Fibroblast of lung (primary cell): Measurements from ENCODE around the gene SESN1. TPM values are rescaled to one million over a fixed set of nuclear protein-coding genes. Genes with fewer than 3 reads are reported as not detected.

ENCODE experiments used
- DNase-seq, 2 donors: peaks; one replicate each; pipeline versions ENCODE4 v3.0.0 to v3.0.0-alpha.2; 2010; ENCODE audit warnings: low read depth in 2 of 2
- H2AFZ ChIP-seq: 2 replicates; pipeline ENCODE4 v1.5.1; 2012; ENCODE audit warnings: low read length, control low read depth, inconsistent platforms
- H3K27ac ChIP-seq: 2 replicates; pipeline ENCODE4 v1.5.1; 2011; ENCODE audit warnings: low read length, control low read depth; ENCODE audit not compliant: insufficient read depth
- H3K27me3 ChIP-seq: 2 replicates; pipeline ENCODE4 v1.5.1; 2011; ENCODE audit warnings: mild to moderate bottlenecking, low read length; ENCODE audit not compliant: control insufficient read depth, insufficient read depth
- H3K36me3 ChIP-seq: 2 replicates; pipeline ENCODE4 v1.5.1; 2011; ENCODE audit warnings: low read length; ENCODE audit not compliant: control insufficient read depth, insufficient read depth
- H3K4me1 ChIP-seq: 2 replicates; pipeline ENCODE4 v1.5.1; 2011; ENCODE audit warnings: low read length; ENCODE audit not compliant: control insufficient read depth, insufficient read depth; ENCODE audit errors: extremely low read depth
- H3K4me2 ChIP-seq: 2 replicates; pipeline ENCODE4 v1.5.1; 2011; ENCODE audit warnings: low read length, control low read depth; ENCODE audit not compliant: insufficient read depth; ENCODE audit errors: extremely low read depth
- H3K4me3 ChIP-seq, 4 experiments: fragments of 200-600 bp in 1 of 4; sonication (generic) in 1 of 4; replicated peaks in 1 of 4; 2 replicates each; pipeline ENCODE4 v1.5.1; 2011 to 2016; ENCODE audit warnings: low read length in 4 of 4, low read depth in 3 of 4, mild to moderate bottlenecking in 3 of 4, control low read depth in 2 of 4, inconsistent platforms in 1 of 4, mixed read lengths in 1 of 4; ENCODE audit not compliant: insufficient read depth in 1 of 4; ENCODE audit errors: control extremely low read depth in 1 of 4
- H3K79me2 ChIP-seq: 2 replicates; pipeline ENCODE4 v1.5.1; 2012; ENCODE audit warnings: mild to moderate bottlenecking, low read length, inconsistent platforms; ENCODE audit not compliant: control insufficient read depth, insufficient read depth
- H3K9ac ChIP-seq: 2 replicates; pipeline ENCODE4 v1.5.1; 2011; ENCODE audit warnings: mild to moderate bottlenecking, low read length, control low read depth; ENCODE audit not compliant: insufficient read depth
- H3K9me3 ChIP-seq: 2 replicates; pipeline ENCODE4 v1.5.1; 2012; ENCODE audit warnings: low read depth, low read length; ENCODE audit not compliant: control insufficient read depth, insufficient read depth
- H4K20me1 ChIP-seq: 2 replicates; pipeline ENCODE4 v1.5.1; 2011; ENCODE audit warnings: low read length; ENCODE audit not compliant: control insufficient read depth, insufficient read depth; ENCODE audit errors: extremely low read depth
- CTCF ChIP-seq, 2 donors: IDR thresholded peaks in 1 of 2; conservative IDR thresholded peaks in 1 of 2; 1 replicate in 1 of 2; 2 replicates in 1 of 2; pipeline ENCODE4 v1.5.1; 2011 to 2012; ENCODE audit warnings: low read length in 2 of 2, control low read depth in 1 of 2, inconsistent platforms in 1 of 2, low read depth in 1 of 2, mild to moderate bottlenecking in 1 of 2
- EZH2 ChIP-seq: IDR thresholded peaks from 2 replicates; pipeline ENCODE4 v1.5.1; 2012; ENCODE audit warnings: low read length, control low read depth, mild to moderate bottlenecking; ENCODE audit errors: missing control alignments
- polyA plus RNA-seq, 2 donors: library from polyadenylated mRNA; depleted of rRNA in 1 of 2; stranded (reverse) in 1 of 2; unstranded in 1 of 2; fragments of >200 nt; gene quantifications; 2 replicates each; pipeline ENCODE4 v1.2.1, GENCODE V29; 2011 to 2012; ENCODE audit warnings: missing spikeins in 1 of 2
- total RNA-seq: library from RNA; depleted of rRNA; stranded (reverse); fragments of >200 nt; gene quantifications from 2 replicates; pipeline ENCODE4 v1.2.1, GENCODE V29; 2014

The SESN1 gene
- total and polyA plus RNA-seq, 2 donors (not counting 1 experiment from before 2014, with no cell fraction given) = 16.7 to 34.5 TPM

GRCh38 chr6:108988296-108988695 is 106.3 kb downstream of the SESN1 start:
- no peak overlapping the region for H2AFZ ChIP-seq
- H3K4me3 ChIP-seq = no peak overlapping the region
- H4K20me1 ChIP-seq = no peaks in the 10 kb centered on the region
- no peak for TF ChIP-seq EZH2
- TF ChIP-seq CTCF (conservative IDR thresholded peaks at IDR 0.05 in 1 of 2, IDR thresholded peaks at IDR 0.05 in 1 of 2; ENCODE audit: low read depth in 1 of 2, low read length in 2 of 2) = no peak
- H3K79me2 ChIP-seq = no peaks in the 10 kb centered on the region
- no peak for DNase-seq
- no peaks in the 10 kb centered on the region for H3K9me3 ChIP-seq
- peaks cover 2% of the 10 kb centered on the region for H3K36me3 ChIP-seq
- no peaks in the 10 kb centered on the region for H3K4me1 ChIP-seq
- no peak overlapping the region for H3K27ac ChIP-seq
- H3K9ac ChIP-seq = no peak overlapping the region
- H3K27me3 ChIP-seq = no peaks in the 10 kb centered on the region
- H3K4me2 ChIP-seq = no peak overlapping the region

GRCh38 chr6:108987156-108987555 is 107.5 kb downstream of the SESN1 start:
- Histone ChIP-seq H2AFZ (no peak overlapping the region), H3K27me3 (no peaks in the 10 kb centered on the region), H3K9me3 (no peaks in the 10 kb centered on the region), H4K20me1 (no peaks in the 10 kb centered on the region), H3K36me3 (peaks cover 2% of the 10 kb centered on the region), H3K27ac (no peak overlapping the region), H3K4me3 (no peak overlapping the region), H3K79me2 (no peaks in the 10 kb centered on the region), H3K4me2 (no peak overlapping the region), H3K9ac (no peak overlapping the region), H3K4me1 (no peaks in the 10 kb centered on the region)
- DNase-seq = no peak
- TF ChIP-seq CTCF (conservative IDR thresholded peaks at IDR 0.05 in 1 of 2, IDR thresholded peaks at IDR 0.05 in 1 of 2; ENCODE audit: low read depth in 1 of 2, low read length in 2 of 2) (no peak), EZH2 (no peak)

GRCh38 chr6:108985301-108985700 is 109.3 kb downstream of the SESN1 start:
- H3K9me3 ChIP-seq = no peaks in the 10 kb centered on the region
- H2AFZ ChIP-seq = no peak overlapping the region
- H3K36me3 ChIP-seq = peaks cover 2% of the 10 kb centered on the region
- H3K4me1 ChIP-seq = no peaks in the 10 kb centered on the region
- TF ChIP-seq CTCF (conservative IDR thresholded peaks at IDR 0.05 in 1 of 2, IDR thresholded peaks at IDR 0.05 in 1 of 2; ENCODE audit: low read depth in 1 of 2, low read length in 2 of 2) (no peak), EZH2 (no peak)
- no peak overlapping the region for H3K4me2 ChIP-seq
- no peaks in the 10 kb centered on the region for H3K27me3 ChIP-seq
- no peak for DNase-seq
- no peak overlapping the region for H3K9ac ChIP-seq
- no peaks in the 10 kb centered on the region for H4K20me1 ChIP-seq
- H3K27ac ChIP-seq = no peak overlapping the region
- H3K4me3 ChIP-seq = no peak overlapping the region
- H3K79me2 ChIP-seq = no peaks in the 10 kb centered on the region
